SK-MEL-5 (cell line): ENCODE data around the gene PKD1L1. TPM values are rescaled to one million over a fixed set of nuclear protein-coding genes. Genes with fewer than 3 reads are reported as not detected.

ENCODE experiments used
- DNase-seq: peaks from one replicate; pipeline ENCODE4 v3.0.0-alpha.2; 2016; ENCODE audit warnings: low read depth, low spot score
- in situ Hi-C: cut with HindIII; loops from 2 replicates; pipeline ENCODE4 v1.10.0; 2016; ENCODE audit warnings: low sequenced_read_pairs, high pct_unique_total_duplicates, low pct_unique_long_range_greater_than_20kb
- total RNA-seq: library from RNA; depleted of rRNA; stranded (reverse); fragments of >200 nt; shearing (Covaris generic); gene quantifications from 2 replicates; pipeline ENCODE4 v1.2.3, GENCODE V29; 2014

The PKD1L1 gene
- total RNA-seq, 1 experiment from 2014 or later: 0.58 TPM

- no peak for DNase-seq
- in situ Hi-C loops: no loop called here
These were observed 170.1 kb downstream of the PKD1L1 start for GRCh38 chr7:47778153-47778661.

GRCh38 chr7:47777531-47778152 is 170.6 kb downstream of the PKD1L1 start:
- in situ Hi-C loops: no loop called here
- no peak for DNase-seq

- in situ Hi-C loops: no loop called here
- no peak for DNase-seq
These were observed 171.9 kb downstream of the PKD1L1 start for GRCh38 chr7:47776335-47776734.

DNA sequence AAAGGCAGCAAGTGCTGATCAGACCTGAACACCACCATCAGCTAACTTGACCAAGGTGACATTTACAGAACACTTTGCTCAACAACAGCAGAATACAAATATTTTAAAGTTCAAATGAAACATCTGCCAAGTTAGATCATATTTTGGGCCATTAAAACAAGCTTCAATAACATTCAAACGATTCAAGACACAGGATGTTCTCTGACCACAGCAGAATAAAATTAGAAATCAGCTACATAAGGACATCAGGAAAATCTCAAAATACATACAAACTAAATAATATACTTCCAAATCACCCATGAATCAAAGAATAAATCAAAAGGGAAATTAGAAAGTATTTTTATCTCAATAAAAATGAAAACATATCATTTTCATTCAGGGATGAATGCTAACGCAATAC is 173.0 kb downstream of the PKD1L1 start:
- no peak for DNase-seq
- in situ Hi-C loops: no loop called here

DNA sequence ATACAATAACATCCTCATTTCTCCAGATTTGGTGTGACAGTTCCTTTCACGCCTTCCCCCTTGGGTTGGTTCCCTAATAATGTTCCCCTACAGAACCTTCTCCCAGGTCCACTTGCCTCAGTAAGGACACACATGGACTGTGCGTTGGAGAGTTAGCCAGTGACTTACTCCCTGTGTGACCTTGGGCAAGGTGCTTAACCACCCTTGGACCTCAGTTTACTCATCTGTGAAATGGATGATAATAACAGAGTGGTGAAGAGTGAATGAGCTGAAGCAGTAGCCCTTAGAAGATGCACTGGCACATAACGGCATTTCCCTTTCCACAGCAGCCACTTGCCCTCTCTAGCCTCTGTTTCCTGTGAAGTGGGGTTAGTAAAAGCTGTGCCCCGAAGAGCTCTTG is 175.8 kb downstream of the PKD1L1 start:
- in situ Hi-C loops: no loop called here
- no peak for DNase-seq

- DNase-seq: no peak
- in situ Hi-C loops: no loop called here
These were observed 176.3 kb downstream of the PKD1L1 start for GRCh38 chr7:47771990-47772360.

- peak; percentile 77 for DNase-seq
- in situ Hi-C loops: no loop called here
These were observed 176.8 kb downstream of the PKD1L1 start for GRCh38 chr7:47771336-47771989.

- DNase-seq: no peak
- in situ Hi-C loops: no loop called here
These were observed 182.1 kb downstream of the PKD1L1 start for GRCh38 chr7:47766126-47766525.

DNA sequence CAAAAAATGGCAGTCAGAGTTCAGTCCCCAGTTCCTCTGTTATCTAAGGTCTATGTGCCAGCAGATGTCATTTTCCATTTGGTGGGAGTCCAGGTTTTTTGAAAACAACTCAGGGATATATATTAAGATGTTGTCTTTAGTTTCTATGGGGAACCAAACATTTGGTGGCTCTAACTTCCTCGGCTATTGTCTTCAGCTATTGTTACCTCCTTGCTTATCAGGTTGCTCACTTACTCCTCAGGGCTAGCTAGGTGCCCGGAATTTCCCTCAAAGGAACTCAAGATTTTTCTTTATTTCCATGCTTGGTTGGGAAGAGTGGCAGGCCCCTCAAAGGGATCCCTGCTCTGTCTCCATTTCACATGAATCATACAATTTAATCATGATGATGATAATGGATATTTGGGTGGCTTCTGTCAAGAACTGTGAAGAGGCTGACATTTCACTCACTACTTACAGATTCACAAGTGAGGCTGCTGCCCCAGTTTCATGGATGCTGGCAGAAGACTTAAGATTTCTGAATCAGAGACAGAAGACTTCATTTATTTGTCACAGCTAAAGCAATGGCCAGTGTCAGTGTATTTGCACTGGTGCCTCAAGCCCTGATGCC is 182.8 kb downstream of the PKD1L1 start:
- DNase-seq: no peak

DNA sequence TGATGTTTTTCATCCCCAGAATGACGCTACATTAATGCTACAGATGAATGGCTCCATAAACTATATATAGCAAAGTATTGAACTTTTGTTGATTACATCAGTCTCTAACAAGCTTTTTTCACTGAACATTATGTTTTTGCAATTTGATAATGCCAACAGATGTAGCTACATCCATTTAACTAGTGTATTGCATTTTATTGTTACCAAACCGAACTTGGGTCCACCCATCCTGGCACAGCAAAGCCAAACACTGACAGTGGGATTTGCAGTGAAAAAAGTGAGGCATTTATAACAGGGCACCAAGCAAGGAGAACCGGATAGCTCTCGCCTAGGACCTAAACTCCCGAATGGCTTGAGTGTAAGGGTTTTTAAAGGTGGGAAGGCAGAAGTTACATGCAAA is 183.5 kb downstream of the PKD1L1 start:
- in situ Hi-C loops: no loop called here
- no peak for DNase-seq

More for the DNA sequence above, 182.8 kb downstream of the PKD1L1 start:
- in situ Hi-C loops: no loop called here

- in situ Hi-C loops: no loop called here
- DNase-seq: no peak
These were observed 184.9 kb downstream of the PKD1L1 start for GRCh38 chr7:47763063-47763974.

- in situ Hi-C loops: no loop called here
- DNase-seq: no peak
These were observed 185.6 kb downstream of the PKD1L1 start for GRCh38 chr7:47762746-47763062.

- in situ Hi-C loops: no loop called here
- DNase-seq: no peak
These were observed 186.1 kb downstream of the PKD1L1 start for GRCh38 chr7:47762207-47762606.

DNA sequence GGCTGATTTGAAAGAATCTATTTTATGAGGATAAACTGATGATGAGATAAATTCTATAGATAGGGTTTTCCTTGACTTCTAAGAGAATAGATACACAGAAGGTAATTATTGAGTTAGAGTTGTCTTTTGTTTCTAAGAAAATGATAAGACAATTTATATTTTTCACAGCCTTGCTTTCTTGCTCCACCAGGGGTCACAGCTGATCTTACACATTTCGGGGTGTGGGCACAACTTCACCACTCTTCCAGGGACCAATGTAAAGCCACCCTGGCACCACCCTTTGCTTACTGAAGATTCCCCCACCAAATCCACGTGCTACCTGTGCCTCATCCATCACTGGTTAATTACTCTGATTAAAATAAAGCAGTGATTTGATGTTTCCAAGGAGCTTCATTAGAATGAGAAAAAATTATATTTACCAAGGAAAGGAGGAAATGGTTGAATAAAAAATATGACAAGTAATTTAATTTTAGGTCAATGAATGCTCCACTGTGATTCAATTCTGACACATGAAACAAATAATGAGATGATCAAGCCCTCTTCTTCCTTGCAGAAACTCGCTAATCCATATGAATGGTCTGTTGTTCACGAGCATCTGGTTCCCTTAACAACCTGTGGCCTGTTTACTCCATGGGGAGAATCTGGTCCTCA is 189.1 kb downstream of the PKD1L1 start:
- in situ Hi-C loops: no loop called here
- peak; percentile 35 for DNase-seq

GRCh38 chr7:47758546-47758945 is 189.7 kb downstream of the PKD1L1 start:
- no peak for DNase-seq
- in situ Hi-C loops: no loop called here

DNA sequence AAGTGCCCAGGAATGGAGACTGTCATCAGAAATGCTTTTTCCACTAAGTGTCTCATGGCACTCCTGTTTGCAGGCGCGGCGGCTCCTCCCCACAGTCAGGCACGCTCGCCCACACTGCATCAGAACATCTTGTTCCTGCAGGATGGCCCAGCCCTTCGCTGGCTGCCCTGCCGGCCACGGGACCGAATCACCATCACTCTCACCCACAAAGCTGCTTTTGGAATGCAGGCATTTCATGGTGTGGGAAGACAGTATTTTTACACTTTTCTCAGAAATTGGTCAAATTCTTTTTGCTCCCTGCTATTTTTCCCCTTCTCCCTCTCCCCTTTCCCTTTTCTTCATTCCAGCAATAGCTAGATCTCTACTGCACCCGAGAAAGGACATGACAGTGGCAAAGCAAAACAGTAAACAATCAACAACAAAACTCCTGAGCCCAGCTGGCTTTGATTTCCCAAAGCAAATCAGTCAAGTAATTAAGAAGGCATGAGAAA is 190.3 kb downstream of the PKD1L1 start:
- DNase-seq: no peak
- in situ Hi-C loops: no loop called here

- in situ Hi-C loops: no loop called here
- DNase-seq: no peak
These were observed 191.6 kb downstream of the PKD1L1 start for GRCh38 chr7:47756636-47757035.

DNA sequence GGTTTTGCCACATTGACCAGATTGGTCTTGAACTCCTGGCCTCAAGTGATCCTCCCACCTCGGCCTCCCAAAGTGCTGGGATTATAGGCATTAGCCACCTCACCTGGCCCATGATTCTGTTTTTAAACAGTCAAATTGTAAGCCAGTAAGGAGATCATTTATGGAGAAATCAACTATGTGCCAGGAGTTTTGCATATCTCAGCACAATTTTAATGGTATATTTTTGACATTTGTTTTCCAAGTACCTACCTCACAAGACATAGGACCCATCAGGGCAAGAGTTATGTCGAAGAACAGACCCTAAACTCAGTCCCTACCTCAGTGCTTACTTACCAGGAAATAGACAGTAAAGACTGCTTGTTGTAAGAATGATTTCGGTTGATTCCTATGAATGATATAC is 193.0 kb downstream of the PKD1L1 start:
- in situ Hi-C loops: no loop called here

More for the DNA sequence above, 193.0 kb downstream of the PKD1L1 start:
- DNase-seq: no peak
